ENCODE data around the gene PKIB. TPM values are rescaled to one million over a fixed set of nuclear protein-coding genes. Genes with fewer than 3 reads are reported as not detected.
A peak's percentile ranks its signal among the peaks of the same experiment; 100 is the strongest.

PKIB gene
- total and polyA plus RNA-seq, 10 of the 15 experiments (the other 5 are each of a cell fraction or from before 2014, with no cell fraction given): 0.20 to 1.8 (median 0.87) TPM

DNA sequence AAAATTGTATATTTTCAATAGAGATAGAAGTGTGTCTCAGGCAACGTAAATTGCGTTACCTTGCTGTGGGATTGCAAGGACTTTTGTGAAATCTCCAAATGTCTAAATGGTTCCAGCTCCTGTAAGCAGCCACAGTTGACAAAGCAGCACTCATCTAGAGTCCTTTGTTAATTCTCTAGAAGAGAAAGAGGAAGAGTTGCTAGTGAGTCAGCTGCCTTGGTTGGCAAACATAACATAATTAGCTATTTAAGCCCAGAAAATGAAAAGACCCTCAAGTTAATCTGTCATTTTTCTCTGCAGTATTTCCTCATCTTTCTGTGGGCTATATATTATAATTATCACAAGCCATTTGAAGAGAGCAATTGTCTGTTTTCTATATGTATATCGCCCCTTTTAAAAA is 102.9 kb downstream of the PKIB start:
- Histone ChIP-seq H3K9ac (ENCODE audit: control insufficient read depth, insufficient read depth, low read length) (no peak overlapping the region), H4K20me1 (ENCODE audit: control insufficient read depth, insufficient read depth) (no peaks in the 10 kb centered on the region), H3K27me3 (replicated peaks in 1 of 2; ENCODE audit: control insufficient read depth in 2 of 2, insufficient read depth in 2 of 2, low read length in 1 of 2) (no peaks in the 10 kb centered on the region; a peak in 1 of 4 replicates), H3K79me2 (ENCODE audit: control insufficient read depth, insufficient read depth, low read length) (no peaks in the 10 kb centered on the region), H3K9me3 (replicated peaks; ENCODE audit: control insufficient read depth, insufficient read depth, low read length) (no peaks in the 10 kb centered on the region), H3K36me3 (ENCODE audit: control insufficient read depth in 2 of 2, insufficient read depth in 2 of 2, low read length in 1 of 2) (no peaks in the 10 kb centered on the region), H3K4me1 (ENCODE audit: control insufficient read depth, insufficient read depth, low read length) (no peaks in the 10 kb centered on the region), H3K4me2 (ENCODE audit: control insufficient read depth, insufficient read depth) (no peak overlapping the region), H3K4me3 (no peak overlapping the region), H2AFZ (ENCODE audit: control insufficient read depth, low read depth, low read length) (no peak overlapping the region), H3K27ac (ENCODE audit: control insufficient read depth, insufficient read depth) (no peak overlapping the region)
- POLR2A ChIA-PET: interaction anchor here (1.0 to 1.4 kb wide), 3 partner anchors 9 to 103 kb away, joined by 3 to 4 read pairs (median 3); partner anchors contain the start of gene PKIB
- in situ Hi-C loops (cut with MboI) (no loop called here), intact Hi-C loops (cut with micrococcal nuclease; ENCODE audit: unreplicated experiment) (loop anchor here (10.0 kb wide), 1 partner anchor 238 kb away; the partner anchor contains the start of gene SERINC1)
- CTCF ChIA-PET: interaction anchor here (0.7 to 4.0 kb wide), 16 partner anchors 10 to 221 kb away, joined by 3 to 29 read pairs (median 5); partner anchors contain the start of gene PKIB
- ATAC-seq (peak; percentile 51), FAIRE-seq (no peak), DNase-seq (ENCODE audit: low read depth, low spot score) (no peak)
- TF ChIP-seq BCL11A (IDR thresholded peaks at IDR 0.05; ENCODE audit: low read depth, low read length) (no peak), MEF2A (IDR thresholded peaks at IDR 0.05; ENCODE audit: insufficient read depth, low read depth, low read length) (no peak), ZNF274 (IDR thresholded peaks at IDR 0.05; ENCODE audit: insufficient read depth, insufficient read length) (no peak), SPI1 (IDR thresholded peaks at IDR 0.05; ENCODE audit: borderline replicate concordance, insufficient read depth, low read depth, low read length) (peak; percentile 19; the same call in 1 of the 2 replicates), MTA2 (IDR thresholded peaks at IDR 0.05; ENCODE audit: low read depth) (peak; percentile 70), JUND (IDR thresholded peaks at IDR 0.05; ENCODE audit: low read depth, low read length) (no peak), CREM (IDR thresholded peaks at IDR 0.05; ENCODE audit: low read depth) (no peak), PAX8 (IDR thresholded peaks at IDR 0.05) (no peak), KAT2A (conservative IDR thresholded peaks at IDR 0.05; ENCODE audit: control insufficient read depth, low read depth, low read length) (no peak), STAT1 (conservative IDR thresholded peaks at IDR 0.05) (no peak), ATF2 (IDR thresholded peaks at IDR 0.05; ENCODE audit: low read length) (no peak), STAT3 (IDR thresholded peaks at IDR 0.05; ENCODE audit: low read depth, low read length) (no peak)
- no TSS peak for BruUV-seq (replicated peaks)
- SMC1A ChIA-PET (ENCODE audit: uncharacterized antibody, unreplicated experiment): interaction anchor here (1.1 to 18.7 kb wide), 16 partner anchors 9 to 126 kb away, joined by 3 to 215 read pairs (median 5); partner anchors contain the start of gene PKIB
- WGBS (ENCODE audit: insufficient coverage, insufficient replicate concordance, low lambda C conversion rate, missing lambda C conversion rate): 41% methylated on average over 3 of the region's 3 CpGs
- RAD21 ChIA-PET (ENCODE audit: unreplicated experiment): interaction anchor here (0.7 to 4.0 kb wide), 9 partner anchors 13 to 126 kb away, joined by 3 to 21 read pairs (median 5); partner anchors contain the start of gene PKIB

Measured in GM12878 (cell line).